ENCODE results near the gene SCAPER.
A peak's percentile ranks its signal among the peaks of the same experiment; 100 is the strongest.

The SCAPER gene

DNA sequence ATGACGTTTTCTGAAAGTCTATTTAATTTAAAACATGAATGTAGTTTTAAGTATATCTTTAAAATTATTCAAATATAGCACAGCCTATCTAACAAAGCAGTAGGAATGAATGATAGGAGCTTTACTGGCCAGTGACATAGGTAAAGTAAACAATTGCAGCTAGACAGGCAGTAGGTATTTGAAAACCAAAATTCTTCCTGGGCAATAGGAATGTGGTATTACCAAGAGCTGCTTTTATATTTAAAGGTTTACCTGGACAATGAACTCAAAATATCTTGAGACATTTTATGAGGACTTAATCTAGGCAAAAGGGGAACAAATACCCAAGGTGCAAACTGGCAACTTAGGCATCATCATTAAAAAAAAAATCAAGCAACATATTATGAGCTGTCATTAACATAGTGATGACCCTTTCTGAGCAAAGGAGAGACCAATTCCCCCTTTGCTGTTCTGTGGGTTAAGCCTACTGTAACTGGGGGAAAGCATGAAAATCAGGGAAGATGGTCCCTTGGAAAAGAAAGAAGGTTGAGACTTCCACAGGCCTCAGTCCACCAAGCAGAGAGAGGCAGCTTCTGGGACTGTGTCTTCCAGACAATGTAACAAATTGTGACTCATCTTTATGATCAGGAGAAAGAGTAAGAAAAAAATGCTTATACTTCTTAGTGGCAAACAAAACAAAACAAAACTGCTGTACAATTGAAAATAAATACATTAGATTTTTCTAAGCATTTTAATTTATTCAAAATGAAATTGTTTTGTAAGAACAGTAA, 555.7 kb downstream of the SCAPER start:
- DNase-seq = no peak

DNA sequence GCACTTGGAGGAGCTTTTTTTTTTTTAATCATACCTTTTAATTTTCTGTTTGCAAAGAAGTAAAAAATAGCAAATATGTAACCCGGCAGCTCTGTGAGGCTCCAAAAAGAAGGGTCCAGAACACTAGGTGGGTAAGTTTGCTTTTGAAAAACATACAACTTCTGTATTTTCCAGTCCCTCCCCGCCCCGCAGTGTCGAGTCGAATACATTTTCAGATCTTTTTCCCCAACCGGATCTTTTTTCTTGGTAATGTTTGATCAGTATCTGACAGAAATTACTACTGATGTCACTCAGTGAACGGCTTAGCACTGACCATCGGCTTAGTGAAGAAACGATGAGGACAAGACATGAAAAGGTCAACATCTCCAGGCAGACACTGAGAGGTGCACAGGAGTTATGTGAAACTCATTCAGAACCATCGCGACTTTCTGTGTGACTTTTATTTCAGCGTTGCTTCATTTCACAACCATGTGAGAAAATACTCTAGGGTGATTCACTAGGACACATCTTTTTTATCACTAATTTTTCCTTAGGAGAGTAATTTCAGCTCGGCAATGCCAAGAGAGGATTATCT, 557.6 kb downstream of the SCAPER start:
- no peak for DNase-seq

DNA sequence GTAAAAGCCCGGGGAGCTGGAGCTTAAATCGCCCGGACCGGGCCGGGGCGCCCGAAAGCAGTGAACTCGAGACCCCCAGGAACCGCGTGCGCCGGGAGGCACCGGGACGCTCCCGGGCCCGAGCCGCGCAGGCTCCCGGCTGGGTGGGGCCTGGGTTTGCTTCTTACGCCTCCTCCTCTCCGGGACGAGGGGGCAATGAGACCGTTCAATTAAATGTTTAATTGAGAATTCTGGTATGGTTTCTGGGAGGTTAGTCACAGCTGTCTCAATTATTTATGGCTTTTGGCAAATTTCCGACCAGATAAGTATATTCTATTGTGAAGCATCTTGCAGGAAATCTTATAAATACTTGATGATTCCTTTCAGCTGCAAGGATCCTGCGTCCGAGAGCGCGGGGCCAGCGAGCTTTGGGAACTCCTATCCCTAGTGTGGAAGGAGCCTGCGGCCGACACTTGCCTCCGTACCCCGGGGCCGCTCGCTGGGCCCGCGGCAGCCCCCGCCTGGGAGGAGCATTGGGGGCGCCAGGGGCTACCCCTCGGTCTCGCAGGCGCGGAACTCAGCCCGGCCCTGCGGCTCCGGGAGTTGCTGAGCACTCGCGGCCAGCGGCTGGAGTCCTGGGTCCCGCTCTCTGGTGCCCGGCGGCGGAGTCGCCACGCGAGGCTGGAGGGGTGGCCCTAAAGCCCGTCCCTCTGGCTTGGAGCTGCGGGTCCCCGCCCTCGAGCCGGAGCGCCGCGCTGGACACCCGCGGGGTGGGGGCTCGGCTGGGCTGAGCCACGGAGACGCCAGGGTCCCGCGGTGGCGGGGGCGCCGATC, 558.3 kb downstream of the SCAPER start:
- DNase-seq = no peak

DNA sequence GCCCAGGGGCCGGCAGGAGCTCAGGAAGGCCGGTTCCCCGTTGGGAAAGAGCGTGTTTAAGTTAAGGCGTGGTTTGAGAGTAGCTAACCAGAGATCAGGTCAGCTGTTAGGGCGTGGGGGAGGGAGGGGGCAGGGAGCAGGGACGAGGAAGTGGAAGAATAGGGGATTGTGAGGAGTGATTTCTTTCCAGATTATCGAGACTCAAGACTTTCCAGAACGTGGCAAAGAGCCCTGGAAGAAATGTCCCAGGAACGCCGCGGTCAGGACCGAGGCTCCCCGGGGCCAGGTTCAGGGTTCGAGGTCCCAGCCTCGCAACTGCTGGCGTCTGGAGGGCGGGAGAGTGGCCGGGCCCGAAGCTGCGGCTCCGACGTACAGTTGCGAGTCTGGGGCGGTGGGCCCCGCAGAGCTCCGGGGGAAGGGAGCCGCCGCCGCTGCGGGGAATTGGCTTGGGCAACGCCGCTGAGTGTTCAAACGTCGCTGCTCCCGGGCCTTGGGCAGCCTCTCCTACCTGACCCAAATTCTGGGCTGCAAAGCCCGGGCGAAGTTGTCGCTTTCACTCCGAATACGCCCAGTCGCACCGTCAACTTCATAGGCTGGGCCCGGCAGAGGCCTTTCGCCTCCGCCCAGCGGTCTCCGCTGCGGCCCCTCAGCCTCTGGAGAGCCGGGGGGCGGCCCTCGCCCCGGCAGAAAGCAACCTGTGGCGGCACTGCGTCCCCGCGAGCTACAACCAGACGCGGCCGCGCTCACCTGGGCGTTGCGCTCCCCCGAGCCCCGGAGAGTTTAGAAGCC, 559.1 kb downstream of the SCAPER start:
- DNase-seq = no peak

DNA sequence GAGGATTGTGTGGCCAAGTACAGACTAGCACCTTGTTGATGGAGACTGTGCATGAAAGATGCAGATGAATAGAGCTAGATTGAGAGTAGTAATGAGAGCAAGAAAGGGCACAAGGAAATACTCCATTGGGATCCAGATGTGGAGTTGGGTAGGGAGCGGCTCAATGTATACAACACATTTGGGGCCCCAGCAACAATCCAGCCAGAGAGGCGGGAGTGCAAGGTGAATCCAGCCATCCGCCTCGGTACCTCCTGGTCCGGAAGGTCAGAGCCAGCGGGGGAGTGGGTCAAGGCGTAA, 559.6 kb downstream of the SCAPER start:
- DNase-seq = no peak

DNA sequence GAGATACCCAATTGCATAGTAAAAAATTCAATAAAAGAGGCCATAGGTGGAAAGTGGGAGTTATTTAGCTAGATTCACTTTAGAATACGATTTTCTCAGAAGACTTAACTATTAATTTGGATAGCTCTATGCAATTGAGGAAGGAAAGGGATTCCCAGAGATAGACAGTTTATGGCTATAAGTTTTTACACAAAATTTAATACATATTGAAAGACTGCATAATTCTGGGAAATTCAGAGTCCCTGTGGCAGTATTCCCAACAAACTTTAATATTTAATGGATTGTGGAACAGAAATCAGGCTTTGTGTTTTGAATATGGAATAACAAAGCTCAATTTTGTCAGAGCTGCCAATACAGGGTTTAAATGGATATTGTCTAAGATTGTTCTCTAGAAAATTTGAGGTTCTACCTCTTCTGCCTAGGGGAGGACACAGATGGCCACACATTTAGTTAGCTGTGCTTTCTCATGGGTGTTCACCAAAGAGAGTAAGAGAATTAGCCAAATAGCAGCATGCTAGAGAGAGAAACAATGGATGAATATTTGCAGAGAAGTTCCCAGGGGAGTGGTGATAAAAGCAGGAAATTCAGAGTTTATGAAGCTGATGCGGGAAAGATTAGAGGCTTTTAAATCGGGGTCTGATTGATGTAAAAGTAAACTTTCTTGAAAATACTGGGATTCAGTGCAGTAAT, 560.1 kb downstream of the SCAPER start:
- DNase-seq = no peak

DNA sequence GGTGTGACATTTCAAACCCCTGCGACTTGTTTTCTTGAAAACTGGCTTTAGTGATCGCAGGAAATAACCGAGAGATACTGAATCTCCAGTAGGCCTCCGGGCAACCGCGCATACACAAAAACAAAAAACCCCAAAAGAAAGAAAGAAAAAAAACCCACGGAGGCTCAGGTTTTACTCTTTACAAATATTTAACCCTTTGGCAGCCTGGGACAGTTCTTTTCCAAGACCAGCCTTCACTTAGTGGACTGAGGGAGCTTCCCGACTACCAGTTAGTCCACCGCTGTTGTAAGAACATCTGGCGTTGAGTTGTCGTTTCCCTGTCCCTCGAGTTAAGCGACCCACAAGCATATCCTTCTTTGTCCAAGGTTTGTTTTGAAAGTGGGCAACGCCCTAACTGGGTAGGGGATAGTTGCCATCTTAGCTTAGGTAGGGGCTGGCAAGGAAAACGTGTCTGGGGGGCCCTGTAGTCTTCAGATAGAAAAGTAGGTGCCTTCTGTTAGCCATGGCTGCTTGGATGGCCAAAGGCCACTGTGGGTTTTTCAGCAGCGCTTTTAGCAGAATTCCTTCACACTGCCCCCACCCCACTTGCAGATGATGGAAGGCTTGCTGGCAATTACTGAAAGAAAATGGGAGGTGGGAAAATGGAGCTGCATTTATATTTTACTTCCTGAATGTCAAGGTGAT, 561.7 kb downstream of the SCAPER start:
- DNase-seq = no peak

DNA sequence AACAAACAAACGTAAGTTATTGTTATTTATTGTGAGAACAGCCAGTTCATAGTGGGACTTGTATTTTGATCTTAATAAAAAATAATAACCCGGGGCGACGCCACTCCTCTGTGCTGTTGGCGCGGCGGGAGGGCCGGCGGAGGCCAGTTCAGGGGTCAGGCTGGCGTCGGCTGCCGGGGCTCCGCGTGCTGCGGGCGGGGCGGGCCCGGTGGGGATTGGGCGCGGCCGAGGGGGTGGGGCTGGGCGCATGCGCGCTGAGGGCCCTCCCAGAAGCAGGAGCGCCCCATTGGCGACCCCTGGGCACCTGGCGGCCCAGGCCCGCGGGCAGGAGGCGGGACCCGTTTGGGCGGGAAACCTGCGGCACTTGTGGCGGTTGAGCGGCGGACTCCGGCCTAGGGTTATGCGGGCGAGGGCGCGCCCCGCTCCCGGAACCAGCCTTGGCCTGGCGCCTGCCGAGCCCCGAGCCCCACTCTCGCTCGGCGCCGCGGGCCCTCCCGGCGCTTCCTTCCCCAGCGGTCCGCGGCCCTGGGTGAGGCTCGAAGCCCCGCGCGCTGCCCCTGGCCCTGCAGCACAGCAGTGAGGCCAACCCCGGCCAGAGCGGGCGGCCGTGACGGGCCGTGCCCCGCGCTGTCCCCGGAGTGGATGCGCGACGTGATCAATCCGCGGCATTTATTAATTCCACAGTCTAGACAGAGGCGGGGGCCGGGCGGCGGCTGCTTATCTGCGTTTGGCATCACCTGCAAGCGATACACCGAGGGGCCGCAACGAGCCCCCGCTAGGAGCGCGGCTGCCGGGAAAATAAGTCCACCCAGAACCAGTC, 562.5 kb downstream of the SCAPER start:
- DNase-seq = no peak

DNA sequence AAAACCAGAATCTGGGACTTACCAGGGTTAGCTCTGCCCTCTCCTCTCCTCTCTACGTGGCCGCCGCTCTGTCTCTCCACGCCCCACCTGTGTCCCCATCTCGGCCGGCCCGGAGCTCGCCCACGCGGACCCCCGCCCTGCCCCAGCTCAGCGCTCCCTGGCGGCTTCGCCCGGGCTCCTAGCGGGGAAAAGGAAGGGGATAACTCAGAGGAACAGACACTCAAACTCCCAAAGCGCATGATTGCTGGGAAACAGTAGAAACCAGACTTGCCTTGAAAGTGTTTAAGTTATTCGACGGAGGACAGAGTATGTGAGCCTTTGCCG, 563.1 kb downstream of the SCAPER start:
- DNase-seq = no peak

DNA sequence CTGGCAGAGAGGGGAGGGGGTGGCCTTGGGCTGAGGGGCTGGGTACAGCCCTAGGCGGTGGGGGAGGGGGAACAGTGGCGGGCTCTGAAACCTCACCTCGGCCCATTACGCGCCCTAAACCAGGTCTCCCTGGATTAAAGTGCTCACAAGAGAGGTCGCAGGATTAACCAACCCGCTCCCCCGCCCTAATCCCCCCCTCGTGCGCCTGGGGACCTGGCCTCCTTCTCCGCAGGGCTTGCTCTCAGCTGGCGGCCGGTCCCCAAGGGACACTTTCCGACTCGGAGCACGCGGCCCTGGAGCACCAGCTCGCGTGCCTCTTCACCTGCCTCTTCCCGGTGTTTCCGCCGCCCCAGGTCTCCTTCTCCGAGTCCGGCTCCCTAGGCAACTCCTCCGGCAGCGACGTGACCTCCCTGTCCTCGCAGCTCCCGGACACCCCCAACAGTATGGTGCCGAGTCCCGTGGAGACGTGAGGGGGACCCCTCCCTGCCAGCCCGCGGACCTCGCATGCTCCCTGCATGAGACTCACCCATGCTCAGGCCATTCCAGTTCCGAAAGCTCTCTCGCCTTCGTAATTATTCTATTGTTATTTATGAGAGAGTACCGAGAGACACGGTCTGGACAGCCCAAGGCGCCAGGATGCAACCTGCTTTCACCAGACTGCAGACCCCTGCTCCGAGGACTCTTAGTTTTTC, 563.6 kb downstream of the SCAPER start:
- DNase-seq = no peak

DNA sequence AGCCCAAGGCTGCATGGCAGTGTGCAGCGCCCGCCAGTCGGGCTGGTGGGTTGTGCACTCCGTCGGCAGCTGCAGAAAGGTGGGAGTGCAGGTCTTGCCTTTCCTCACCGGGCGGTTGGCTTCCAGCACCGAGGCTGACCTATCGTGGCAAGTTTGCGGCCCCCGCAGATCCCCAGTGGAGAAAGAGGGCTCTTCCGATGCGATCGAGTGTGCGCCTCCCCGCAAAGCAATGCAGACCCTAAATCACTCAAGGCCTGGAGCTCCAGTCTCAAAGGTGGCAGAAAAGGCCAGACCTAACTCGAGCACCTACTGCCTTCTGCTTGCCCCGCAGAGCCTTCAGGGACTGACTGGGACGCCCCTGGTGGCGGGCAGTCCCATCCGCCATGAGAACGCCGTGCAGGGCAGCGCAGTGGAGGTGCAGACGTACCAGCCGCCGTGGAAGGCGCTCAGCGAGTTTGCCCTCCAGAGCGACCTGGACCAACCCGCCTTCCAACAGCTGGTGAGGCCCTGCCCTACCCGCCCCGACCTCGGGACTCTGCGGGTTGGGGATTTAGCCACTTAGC, 564.3 kb downstream of the SCAPER start:
- DNase-seq = peak; percentile 80

DNA sequence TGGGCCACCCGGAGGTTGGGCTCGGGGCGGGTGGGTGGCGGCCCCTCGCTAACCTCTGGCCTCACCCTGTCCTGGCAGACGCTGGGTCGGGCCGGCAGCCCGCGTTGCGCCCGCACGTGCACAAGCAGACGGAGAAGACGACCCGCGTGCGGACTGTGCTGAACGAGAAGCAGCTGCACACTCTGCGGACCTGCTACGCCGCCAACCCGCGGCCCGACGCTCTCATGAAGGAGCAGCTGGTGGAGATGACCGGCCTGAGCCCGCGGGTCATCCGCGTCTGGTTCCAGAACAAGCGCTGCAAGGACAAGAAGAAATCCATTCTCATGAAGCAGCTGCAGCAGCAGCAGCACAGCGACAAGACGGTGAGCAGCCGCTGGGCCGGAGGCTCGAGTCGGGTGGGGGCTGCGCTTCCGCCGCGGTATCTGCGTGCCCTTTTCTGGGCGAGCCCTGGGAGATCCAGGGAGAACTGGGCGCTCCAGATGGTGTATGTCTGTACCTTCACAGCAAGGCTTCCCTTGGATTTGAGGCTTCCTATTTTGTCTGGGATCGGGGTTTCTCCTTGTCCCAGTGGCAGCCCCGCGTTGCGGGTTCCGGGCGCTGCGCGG, 564.8 kb downstream of the SCAPER start:
- peak; percentile 72 for DNase-seq

DNA sequence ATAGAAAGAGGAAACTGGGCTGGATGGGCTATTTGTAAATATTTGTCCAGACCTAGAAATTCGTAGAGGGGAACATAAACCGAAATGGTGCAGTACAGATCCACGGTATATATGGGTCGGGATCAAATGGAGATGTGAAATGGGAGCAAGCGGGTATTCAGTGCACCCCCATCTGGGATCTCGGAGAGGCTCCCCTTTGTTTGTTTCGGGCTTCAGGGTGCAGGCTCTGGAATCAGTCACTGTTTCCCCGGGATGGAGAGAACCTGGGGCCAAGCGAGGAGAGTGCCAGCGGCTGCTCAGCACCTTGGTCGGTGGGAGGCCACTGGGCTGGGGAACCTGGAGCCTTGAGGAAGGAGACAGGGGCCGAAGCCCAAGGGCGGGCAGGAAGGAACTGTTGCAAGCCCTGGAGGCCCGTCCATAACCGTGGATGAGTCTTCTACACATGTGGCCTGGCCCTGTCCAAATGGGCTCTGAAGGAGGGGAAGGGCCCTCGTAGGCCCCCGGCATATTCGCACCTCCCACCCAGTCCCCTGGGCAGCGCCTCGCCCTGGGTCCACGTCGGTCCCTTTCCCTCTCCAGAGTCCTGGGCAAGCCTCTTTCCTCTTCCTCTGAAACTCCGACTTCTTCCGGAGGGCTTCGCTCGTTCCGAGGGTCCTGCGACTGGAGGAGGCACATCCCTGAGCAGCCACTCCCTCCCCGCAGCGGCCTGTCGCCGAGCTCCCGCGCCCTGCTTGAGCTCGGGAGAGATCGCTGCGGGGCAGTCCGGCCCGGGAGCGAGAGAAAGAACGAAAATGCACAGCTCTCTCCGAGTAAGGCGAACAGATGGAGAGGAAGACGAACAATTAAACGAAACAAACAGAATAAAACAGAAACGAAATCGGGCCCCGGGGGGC, 565.6 kb downstream of the SCAPER start:
- DNase-seq = peak; percentile 68

DNA sequence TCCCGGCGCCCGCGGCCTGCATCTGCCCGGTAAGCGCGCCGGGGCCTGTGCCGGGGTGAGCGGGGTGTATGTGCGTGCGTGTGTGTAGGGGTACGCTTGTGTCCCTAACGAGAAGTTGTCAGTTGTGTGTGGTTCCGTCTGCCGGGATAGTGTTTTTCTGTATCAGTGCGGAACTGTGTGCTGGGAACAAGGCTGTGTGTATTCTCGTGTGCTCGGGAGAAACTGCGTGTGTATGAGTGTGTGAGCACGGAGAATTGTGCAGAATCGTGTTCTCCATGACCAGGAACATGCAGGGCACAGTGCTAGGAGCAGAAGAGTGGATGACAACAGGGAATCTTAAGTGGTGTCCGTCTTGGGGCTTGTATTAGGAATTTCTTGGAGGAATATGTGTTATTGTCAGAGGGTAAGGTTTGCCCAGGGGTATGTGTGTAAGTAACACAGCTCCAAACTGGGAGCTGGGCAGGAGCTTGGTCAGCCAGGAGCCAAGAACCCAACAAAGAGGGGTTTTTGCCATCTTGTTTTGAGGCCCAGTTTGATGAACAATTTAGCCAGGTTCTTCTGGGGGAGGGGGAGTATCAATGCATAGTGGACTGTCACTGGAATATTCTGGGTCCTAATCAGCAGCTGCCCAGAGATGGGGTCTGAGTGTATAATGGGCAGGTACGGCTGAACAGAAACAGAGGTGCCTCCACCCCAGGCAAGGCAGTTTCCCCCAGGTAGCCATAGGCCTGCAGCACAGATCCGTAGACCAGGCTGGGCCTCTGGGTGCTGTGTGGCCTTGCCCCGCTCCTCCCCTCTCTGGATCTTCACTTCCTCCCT, 566.4 kb downstream of the SCAPER start:
- no peak for DNase-seq

DNA sequence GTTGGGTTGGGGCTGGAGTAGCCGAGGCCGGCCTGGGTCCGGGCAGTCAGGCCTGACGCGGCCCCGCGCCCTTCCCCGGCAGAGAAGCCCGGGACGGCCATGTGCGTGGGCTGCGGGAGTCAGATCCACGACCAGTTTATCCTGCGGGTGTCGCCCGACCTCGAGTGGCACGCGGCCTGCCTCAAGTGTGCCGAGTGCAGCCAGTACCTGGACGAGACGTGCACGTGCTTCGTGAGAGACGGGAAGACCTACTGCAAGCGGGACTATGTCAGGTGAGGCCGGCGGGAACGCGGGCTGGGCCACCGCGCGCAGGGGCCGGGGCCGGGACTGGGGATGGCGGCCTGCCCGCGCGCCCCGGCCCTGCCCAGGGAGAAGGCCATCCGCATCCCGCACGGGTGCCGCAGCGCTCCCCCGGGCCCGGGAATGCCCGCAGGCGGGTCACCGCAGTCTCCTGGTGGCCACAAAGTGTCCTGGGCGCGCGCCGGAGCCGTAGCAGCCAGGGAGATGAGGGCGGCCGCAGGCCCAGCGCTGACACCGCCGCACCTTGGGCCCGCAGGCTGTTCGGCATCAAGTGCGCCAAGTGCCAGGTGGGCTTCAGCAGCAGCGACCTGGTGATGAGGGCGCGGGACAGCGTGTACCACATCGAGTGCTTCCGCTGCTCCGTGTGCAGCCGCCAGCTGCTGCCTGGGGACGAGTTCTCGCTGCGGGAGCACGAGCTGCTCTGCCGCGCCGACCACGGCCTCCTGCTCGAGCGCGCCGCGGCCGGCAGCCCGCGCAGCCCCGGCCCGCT, 567.2 kb downstream of the SCAPER start:
- no peak for DNase-seq

DNA sequence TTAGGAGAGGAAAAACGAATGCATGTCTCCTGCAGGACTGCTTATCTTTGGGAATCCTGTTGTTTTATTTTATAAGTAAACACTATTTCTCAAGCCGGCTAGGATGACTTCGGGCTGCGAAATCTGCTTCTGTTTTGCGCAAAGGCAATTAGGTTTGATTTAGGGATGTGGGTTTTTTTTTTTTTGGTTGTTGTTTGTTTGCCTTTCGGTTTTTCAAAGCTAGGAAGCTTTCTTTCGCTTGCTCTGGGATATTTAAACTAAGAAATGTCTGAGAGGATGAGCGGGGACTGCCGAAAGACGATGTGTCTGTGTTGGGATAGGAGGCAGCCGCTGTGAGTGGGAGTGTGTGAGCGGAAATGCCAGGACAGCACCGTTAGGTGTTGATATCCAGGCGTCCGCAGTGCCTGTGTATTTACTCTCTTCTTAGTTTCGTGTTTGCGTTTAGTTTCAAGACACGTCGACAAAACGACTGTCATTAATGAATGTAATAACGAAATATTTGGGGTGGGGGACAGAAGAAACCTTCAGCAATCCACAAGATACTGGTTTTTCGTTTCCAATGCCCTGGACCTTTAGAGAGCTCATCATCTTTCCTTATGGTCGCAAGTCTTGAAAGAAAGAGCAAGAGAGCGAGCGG, 568.0 kb downstream of the SCAPER start:
- no peak for DNase-seq
